ENCODE data around the gene BTBD9.

Gene BTBD9

DNA sequence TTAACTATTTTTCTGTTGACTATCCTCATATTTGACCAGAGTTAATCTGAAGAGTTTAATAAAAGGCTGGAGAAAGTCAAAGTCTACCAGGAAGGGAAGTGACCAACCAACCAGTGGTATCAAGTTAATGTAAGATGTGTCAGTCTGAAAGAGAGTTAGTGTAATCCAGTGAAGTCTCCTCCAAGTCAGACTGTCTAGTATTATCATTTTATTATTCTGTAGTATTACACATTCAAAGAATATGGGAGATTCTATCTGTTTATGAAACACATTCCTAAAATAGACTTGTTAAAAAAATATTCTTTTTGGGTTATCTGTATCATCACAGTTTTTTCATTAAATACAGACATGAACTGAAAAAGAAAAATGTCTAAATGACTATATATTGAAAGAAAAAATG lies 194.4 kb downstream of the BTBD9 start:
- Histone ChIP-seq H3K4me1 (peaks cover 18% of the 10 kb centered on the region), H3K79me2 (no peaks in the 10 kb centered on the region), H3K9me3 (ENCODE audit: control insufficient read depth, low read length) (no peaks in the 10 kb centered on the region), H2AFZ (no peak overlapping the region), H3K9ac (no peak overlapping the region), H3K27ac (no peak overlapping the region), H3K4me3 (ENCODE audit: low read depth, low read length) (no peak overlapping the region), H3K27me3 (ENCODE audit: control insufficient read depth, insufficient read depth, low read length) (no peaks in the 10 kb centered on the region), H3K4me2 (ENCODE audit: low read length) (no peak overlapping the region), H3K36me3 (ENCODE audit: control insufficient read depth, insufficient read depth, low read length) (no peaks in the 10 kb centered on the region)
- TF ChIP-seq, protein P1, sequence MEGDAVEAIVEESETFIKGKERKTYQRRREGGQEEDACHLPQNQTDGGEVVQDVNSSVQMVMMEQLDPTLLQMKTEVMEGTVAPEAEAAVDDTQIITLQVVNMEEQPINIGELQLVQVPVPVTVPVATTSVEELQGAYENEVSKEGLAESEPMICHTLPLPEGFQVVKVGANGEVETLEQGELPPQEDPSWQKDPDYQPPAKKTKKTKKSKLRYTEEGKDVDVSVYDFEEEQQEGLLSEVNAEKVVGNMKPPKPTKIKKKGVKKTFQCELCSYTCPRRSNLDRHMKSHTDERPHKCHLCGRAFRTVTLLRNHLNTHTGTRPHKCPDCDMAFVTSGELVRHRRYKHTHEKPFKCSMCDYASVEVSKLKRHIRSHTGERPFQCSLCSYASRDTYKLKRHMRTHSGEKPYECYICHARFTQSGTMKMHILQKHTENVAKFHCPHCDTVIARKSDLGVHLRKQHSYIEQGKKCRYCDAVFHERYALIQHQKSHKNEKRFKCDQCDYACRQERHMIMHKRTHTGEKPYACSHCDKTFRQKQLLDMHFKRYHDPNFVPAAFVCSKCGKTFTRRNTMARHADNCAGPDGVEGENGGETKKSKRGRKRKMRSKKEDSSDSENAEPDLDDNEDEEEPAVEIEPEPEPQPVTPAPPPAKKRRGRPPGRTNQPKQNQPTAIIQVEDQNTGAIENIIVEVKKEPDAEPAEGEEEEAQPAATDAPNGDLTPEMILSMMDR (IDR thresholded peaks at IDR 0.05) = no peak

DNA sequence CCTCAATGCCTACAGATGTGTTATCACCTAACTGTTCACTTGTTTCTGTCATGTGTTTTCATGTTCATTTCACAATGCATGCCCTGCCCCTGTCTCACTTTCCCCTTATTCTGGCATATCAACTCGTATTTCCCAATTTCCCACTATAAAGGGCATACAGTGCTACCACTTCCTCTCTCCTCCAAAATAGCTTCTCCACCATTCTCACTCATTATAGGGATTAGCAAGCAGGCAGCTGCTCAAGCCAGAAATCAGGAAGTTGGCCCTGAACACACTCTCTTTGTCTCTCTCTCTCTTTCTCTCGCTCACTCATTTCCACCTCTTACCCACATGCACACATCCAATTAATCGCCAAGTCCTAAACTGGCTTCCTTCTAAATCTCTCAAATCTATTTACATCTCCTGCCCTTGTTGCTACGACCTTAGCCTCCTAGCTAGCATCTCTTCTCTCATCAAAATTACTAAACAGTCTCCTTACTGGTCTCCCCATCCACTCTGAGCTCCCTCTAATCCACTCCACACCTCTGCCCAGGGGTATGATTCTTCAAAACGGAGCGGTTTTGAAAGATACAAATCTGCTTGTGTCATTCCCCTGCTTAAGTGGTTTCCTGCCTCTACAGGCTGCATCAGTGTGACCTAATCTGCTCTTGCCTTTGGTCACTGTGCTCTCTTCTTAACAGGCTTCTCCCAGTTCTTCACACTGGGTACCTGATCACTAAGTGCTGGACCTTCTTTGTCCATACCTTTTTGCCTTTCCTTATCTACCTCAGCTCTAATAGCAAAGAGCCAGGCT lies 196.2 kb downstream of the BTBD9 start:
- TF ChIP-seq, protein P1 (IDR thresholded peaks at IDR 0.05) = no peak
- Histone ChIP-seq H3K9ac (no peak overlapping the region), H3K79me2 (no peaks in the 10 kb centered on the region), H3K4me3 (ENCODE audit: low read depth, low read length) (no peak overlapping the region), H2AFZ (no peak overlapping the region), H3K4me1 (peaks cover 24% of the 10 kb centered on the region), H3K4me2 (ENCODE audit: low read length) (no peak overlapping the region), H3K36me3 (ENCODE audit: control insufficient read depth, insufficient read depth, low read length) (no peaks in the 10 kb centered on the region), H3K27ac (no peak overlapping the region), H3K9me3 (ENCODE audit: control insufficient read depth, low read length) (no peaks in the 10 kb centered on the region), H3K27me3 (ENCODE audit: control insufficient read depth, insufficient read depth, low read length) (no peaks in the 10 kb centered on the region)

DNA sequence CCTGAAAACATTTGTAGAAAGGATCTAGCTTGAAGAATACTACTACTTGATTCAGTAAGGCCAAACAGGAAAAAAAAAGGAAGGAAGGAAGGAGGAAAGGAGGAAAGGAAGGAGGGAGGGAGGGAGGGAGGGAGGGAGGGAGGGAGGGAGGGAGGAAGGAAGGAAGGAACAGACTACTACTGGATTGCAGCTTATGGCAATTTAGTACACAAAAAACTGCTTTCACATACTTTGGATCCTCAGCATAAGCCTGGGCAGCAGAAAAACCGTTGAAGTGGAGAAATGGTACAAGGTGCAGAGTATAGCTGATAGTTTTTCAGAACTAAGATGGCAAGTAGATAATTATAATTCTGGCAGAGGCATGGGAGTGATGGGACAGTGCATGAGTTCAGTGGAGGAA lies 201.6 kb downstream of the BTBD9 start:
- no peak overlapping the region for H3K9ac ChIP-seq
- no peak overlapping the region for H3K27ac ChIP-seq
- H2AFZ ChIP-seq = no peak overlapping the region
- H3K9me3 ChIP-seq (ENCODE audit: control insufficient read depth, low read length) = no peaks in the 10 kb centered on the region
- H3K27me3 ChIP-seq (ENCODE audit: control insufficient read depth, insufficient read depth, low read length) = no peaks in the 10 kb centered on the region
- no peak overlapping the region for H3K4me2 ChIP-seq (ENCODE audit: low read length)
- H3K4me1 ChIP-seq = peaks cover 6% of the 10 kb centered on the region
- H3K4me3 ChIP-seq (ENCODE audit: low read depth, low read length) = no peak overlapping the region
- H3K79me2 ChIP-seq = peaks cover 3% of the 10 kb centered on the region
- no peaks in the 10 kb centered on the region for H3K36me3 ChIP-seq (ENCODE audit: control insufficient read depth, insufficient read depth, low read length)
- TF ChIP-seq, protein P1 (IDR thresholded peaks at IDR 0.05) = no peak

DNA sequence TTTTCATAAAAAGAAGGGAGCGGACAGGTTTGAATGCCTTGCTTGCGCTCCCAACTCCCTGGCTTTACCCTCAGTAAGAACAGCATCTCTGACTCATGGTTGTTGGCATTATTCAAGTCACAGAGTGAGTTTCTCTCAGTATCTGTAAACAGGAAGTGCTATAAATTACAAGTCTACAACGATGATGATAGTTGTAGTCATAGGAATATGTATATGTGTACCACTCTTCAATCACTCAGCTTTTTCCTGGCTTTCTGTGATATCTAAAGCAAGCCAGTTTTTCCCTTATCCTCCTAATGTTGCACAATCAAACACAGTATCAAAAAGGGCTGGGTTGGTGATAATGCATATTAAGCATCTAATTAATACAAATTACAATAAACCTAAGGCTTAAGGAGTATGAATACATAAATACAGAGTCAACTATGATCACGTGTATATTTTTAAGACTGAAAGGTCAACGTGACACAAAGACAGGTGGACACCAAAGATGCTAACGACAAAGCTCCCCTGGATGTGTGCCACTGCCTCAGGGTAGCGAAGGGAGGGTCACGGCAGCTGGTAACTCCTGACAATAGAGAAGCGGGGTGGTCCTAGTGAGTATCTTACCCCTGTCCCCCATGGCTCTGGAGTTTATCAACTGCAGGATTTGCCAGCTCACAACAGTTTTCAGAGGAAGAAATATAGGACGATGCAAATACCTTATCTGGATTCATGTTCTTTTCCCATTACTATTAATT lies 202.8 kb downstream of the BTBD9 start:
- no peak overlapping the region for H3K27ac ChIP-seq

More for the DNA sequence above, 202.8 kb downstream of the BTBD9 start:
- H3K4me1 ChIP-seq = peaks cover 6% of the 10 kb centered on the region
- H3K27me3 ChIP-seq (ENCODE audit: control insufficient read depth, insufficient read depth, low read length) = no peaks in the 10 kb centered on the region
- no peak overlapping the region for H3K4me3 ChIP-seq (ENCODE audit: low read depth, low read length)
- H3K9me3 ChIP-seq (ENCODE audit: control insufficient read depth, low read length) = no peaks in the 10 kb centered on the region
- no peak overlapping the region for H3K4me2 ChIP-seq (ENCODE audit: low read length)
- peaks cover 3% of the 10 kb centered on the region for H3K79me2 ChIP-seq
- no peak overlapping the region for H3K9ac ChIP-seq
- no peaks in the 10 kb centered on the region for H3K36me3 ChIP-seq (ENCODE audit: control insufficient read depth, insufficient read depth, low read length)
- no peak overlapping the region for H2AFZ ChIP-seq
- TF ChIP-seq, protein P1 (IDR thresholded peaks at IDR 0.05) = no peak

All from parathyroid adenoma (tissue), 2 donors.